T-helper 1 cell treated with Interleukin-12 subunit alpha and Interleukin-12 subunit beta and Interleukin-4 antibody, amounts not matched to agents 30 μg/mL and 1 μg/mL, for 36 hours (primary cell): ENCODE results near the gene SUSD1.
"Not testable (repeated sequence)": the region's sequence is repeated elsewhere in the genome, so short reads cannot be mapped to it uniquely, and the experiment has no call there.

ENCODE experiments used
- H3K27ac Mint-ChIP-seq: one replicate; pipeline ENCODE4 v1.8.0; 2021; ENCODE audit warnings: mild to moderate bottlenecking, mixed read lengths
- H3K27me3 Mint-ChIP-seq: one replicate; pipeline ENCODE4 v1.8.0; 2021; ENCODE audit warnings: low read depth, mixed read lengths
- H3K36me3 Mint-ChIP-seq: one replicate; pipeline ENCODE4 v1.8.0; 2021; ENCODE audit warnings: low read depth, mixed read lengths
- H3K4me1 Mint-ChIP-seq: one replicate; pipeline ENCODE4 v1.8.0; 2021; ENCODE audit warnings: low read depth, mixed read lengths
- H3K4me3 Mint-ChIP-seq: one replicate; pipeline ENCODE4 v1.8.0; 2021; ENCODE audit warnings: mild to moderate bottlenecking, moderate library complexity, mixed read lengths
- H3K9me3 Mint-ChIP-seq: one replicate; pipeline ENCODE4 v1.8.0; 2021; ENCODE audit warnings: mixed read lengths

SUSD1 gene

GRCh38 chr9:112130347-112130746 is 44.8 kb downstream of the SUSD1 start:
- peaks cover 3% of the 10 kb centered on the region for H3K4me1 Mint-ChIP-seq

GRCh38 chr9:112129246-112129645 is 45.9 kb downstream of the SUSD1 start:
- Mint-ChIP-seq H3K27ac (no peak overlapping the region), H3K9me3 (peaks cover 12% of the 10 kb centered on the region), H3K4me3 (no peak overlapping the region), H3K36me3 (peaks cover 29% of the 10 kb centered on the region), H3K27me3 (no peaks in the 10 kb centered on the region), H3K4me1 (peaks cover 3% of the 10 kb centered on the region)

More at GRCh38 chr9:112130347-112130746, 44.8 kb downstream of the SUSD1 start:
- no peaks in the 10 kb centered on the region for H3K27me3 Mint-ChIP-seq
- H3K4me3 Mint-ChIP-seq = no peak overlapping the region
- peaks cover 28% of the 10 kb centered on the region for H3K36me3 Mint-ChIP-seq
- no peak overlapping the region for H3K27ac Mint-ChIP-seq
- peaks cover 13% of the 10 kb centered on the region for H3K9me3 Mint-ChIP-seq

- peaks cover 20% of the 10 kb centered on the region for H3K36me3 Mint-ChIP-seq
Observed at GRCh38 chr9:112128399-112128798, 46.7 kb downstream of the SUSD1 start.

GRCh38 chr9:112127281-112127680 is 47.8 kb downstream of the SUSD1 start:
- peaks cover 4% of the 10 kb centered on the region for H3K4me1 Mint-ChIP-seq
- no peaks in the 10 kb centered on the region for H3K9me3 Mint-ChIP-seq
- no peak overlapping the region for H3K4me3 Mint-ChIP-seq
- no peaks in the 10 kb centered on the region for H3K27me3 Mint-ChIP-seq
- peaks cover 21% of the 10 kb centered on the region for H3K36me3 Mint-ChIP-seq
- no peak overlapping the region for H3K27ac Mint-ChIP-seq

More at GRCh38 chr9:112128399-112128798, 46.7 kb downstream of the SUSD1 start:
- not testable (repeated sequence) for H3K27me3 Mint-ChIP-seq, H3K9me3 Mint-ChIP-seq, H3K4me3 Mint-ChIP-seq, H3K27ac Mint-ChIP-seq, H3K4me1 Mint-ChIP-seq

- Mint-ChIP-seq H3K36me3 (peaks cover 27% of the 10 kb centered on the region), H3K4me1 (peaks cover 3% of the 10 kb centered on the region), H3K27ac (no peak overlapping the region), H3K27me3 (no peaks in the 10 kb centered on the region), H3K4me3 (no peak overlapping the region), H3K9me3 (no peaks in the 10 kb centered on the region)
Observed at GRCh38 chr9:112125951-112126388, 49.1 kb downstream of the SUSD1 start.

- Mint-ChIP-seq H3K27me3 (no peaks in the 10 kb centered on the region), H3K4me1 (peaks cover 5% of the 10 kb centered on the region), H3K9me3 (no peaks in the 10 kb centered on the region), H3K27ac (no peak overlapping the region), H3K36me3 (peaks cover 32% of the 10 kb centered on the region), H3K4me3 (no peak overlapping the region)
Observed at GRCh38 chr9:112124156-112124555, 50.9 kb downstream of the SUSD1 start.

GRCh38 chr9:112121633-112122032 is 53.5 kb downstream of the SUSD1 start:
- Mint-ChIP-seq H3K36me3 (peaks cover 30% of the 10 kb centered on the region), H3K27ac (no peak overlapping the region), H3K4me1 (peaks cover 5% of the 10 kb centered on the region), H3K27me3 (no peaks in the 10 kb centered on the region), H3K4me3 (no peak overlapping the region), H3K9me3 (no peaks in the 10 kb centered on the region)

- H3K36me3 Mint-ChIP-seq = peaks cover 31% of the 10 kb centered on the region
Observed at GRCh38 chr9:112120439-112120925, 54.6 kb downstream of the SUSD1 start.

GRCh38 chr9:112120030-112120341 is 55.1 kb downstream of the SUSD1 start:
- peaks cover 5% of the 10 kb centered on the region for H3K4me1 Mint-ChIP-seq
- no peaks in the 10 kb centered on the region for H3K9me3 Mint-ChIP-seq
- H3K27ac Mint-ChIP-seq = no peak overlapping the region
- peaks cover 31% of the 10 kb centered on the region for H3K36me3 Mint-ChIP-seq
- no peaks in the 10 kb centered on the region for H3K27me3 Mint-ChIP-seq
- no peak overlapping the region for H3K4me3 Mint-ChIP-seq

More at GRCh38 chr9:112120439-112120925, 54.6 kb downstream of the SUSD1 start:
- Mint-ChIP-seq H3K4me3 (no peak overlapping the region), H3K27me3 (no peaks in the 10 kb centered on the region), H3K9me3 (no peaks in the 10 kb centered on the region), H3K4me1 (peaks cover 5% of the 10 kb centered on the region), H3K27ac (no peak overlapping the region)

GRCh38 chr9:112119225-112120029 is 55.7 kb downstream of the SUSD1 start:
- Mint-ChIP-seq H3K27me3 (no peaks in the 10 kb centered on the region), H3K9me3 (no peaks in the 10 kb centered on the region), H3K36me3 (peaks cover 29% of the 10 kb centered on the region), H3K27ac (no peak overlapping the region), H3K4me3 (no peak overlapping the region), H3K4me1 (peaks cover 5% of the 10 kb centered on the region)

- H3K27me3 Mint-ChIP-seq = no peaks in the 10 kb centered on the region
- no peaks in the 10 kb centered on the region for H3K9me3 Mint-ChIP-seq
- H3K27ac Mint-ChIP-seq = no peak overlapping the region
- peaks cover 5% of the 10 kb centered on the region for H3K4me1 Mint-ChIP-seq
- H3K36me3 Mint-ChIP-seq = peaks cover 24% of the 10 kb centered on the region
- no peak overlapping the region for H3K4me3 Mint-ChIP-seq
Observed at GRCh38 chr9:112118009-112118408, 57.1 kb downstream of the SUSD1 start.

GRCh38 chr9:112115970-112116753 is 58.9 kb downstream of the SUSD1 start:
- H3K27me3 Mint-ChIP-seq = no peaks in the 10 kb centered on the region
- no peaks in the 10 kb centered on the region for H3K9me3 Mint-ChIP-seq
- H3K4me3 Mint-ChIP-seq = no peak overlapping the region
- peaks cover 2% of the 10 kb centered on the region for H3K4me1 Mint-ChIP-seq
- H3K36me3 Mint-ChIP-seq = peaks cover 15% of the 10 kb centered on the region
- H3K27ac Mint-ChIP-seq = no peak overlapping the region

GRCh38 chr9:112115109-112115508 is 60.0 kb downstream of the SUSD1 start:
- H3K27ac Mint-ChIP-seq = no peak overlapping the region
- H3K4me3 Mint-ChIP-seq = no peak overlapping the region
- peaks cover 14% of the 10 kb centered on the region for H3K36me3 Mint-ChIP-seq
- no peaks in the 10 kb centered on the region for H3K27me3 Mint-ChIP-seq
- H3K9me3 Mint-ChIP-seq = no peaks in the 10 kb centered on the region
- peaks cover 2% of the 10 kb centered on the region for H3K4me1 Mint-ChIP-seq

GRCh38 chr9:112112941-112113681 is 62.0 kb downstream of the SUSD1 start:
- no peak overlapping the region for H3K4me3 Mint-ChIP-seq
- no peaks in the 10 kb centered on the region for H3K4me1 Mint-ChIP-seq
- no peak overlapping the region for H3K27ac Mint-ChIP-seq
- H3K36me3 Mint-ChIP-seq = peaks cover 13% of the 10 kb centered on the region
- H3K27me3 Mint-ChIP-seq = no peaks in the 10 kb centered on the region
- H3K9me3 Mint-ChIP-seq = no peaks in the 10 kb centered on the region
